Naive thymus-derived CD4-positive, alpha-beta T cell (primary cell): ENCODE data around the gene PNMA8C. TPM values are rescaled to one million over a fixed set of nuclear protein-coding genes. Genes with fewer than 3 reads are reported as not detected.

Experiments used
- ATAC-seq: fragments of 150-1000 bp; cut with Tn5 transposase; 2 replicates; pipeline ENCODE4 v1.10.0; 2021; ENCODE audit warnings: mild to moderate bottlenecking, moderate library complexity
- CTCF ChIA-PET: fragments of 350-600 bp; sonication (Branson Sonifier 250); formaldehyde crosslinking; loops from one replicate; lab custom pipeline; 2021; ENCODE audit warnings: antibody characterized with exemption; lab: Charles Lee
- POLR2A ChIA-PET: fragments of 350-600 bp; sonication (Branson Sonifier 250); formaldehyde crosslinking; loops from one replicate; lab custom pipeline; 2021; ENCODE audit warnings: antibody characterized with exemption, inconsistent platforms; lab: Charles Lee
- DNase-seq, 9 donors: peaks; one replicate each; pipeline versions ENCODE4 v3.0.0 to v3.0.0-alpha.2; 2020 to 2022; ENCODE audit warnings: mixed read lengths in 1 of 9
- H3K27ac ChIP-seq: one replicate; pipeline ENCODE4 v1.7.0; 2013; ENCODE audit warnings: mild to moderate bottlenecking, low read depth, low read length, moderate library complexity
- H3K27me3 ChIP-seq, 2 donors: one replicate each; pipeline ENCODE4 v1.7.0; 2013; ENCODE audit warnings: low read length in 2 of 2, mild to moderate bottlenecking in 2 of 2, moderate library complexity in 2 of 2; ENCODE audit not compliant: control insufficient read depth in 2 of 2, insufficient read depth in 2 of 2
- H3K36me3 ChIP-seq, 3 experiments: 1 replicate in 2 of 3; 2 replicates in 1 of 3; pipeline ENCODE4 v1.7.0; 2013; ENCODE audit warnings: low read length in 3 of 3, mild to moderate bottlenecking in 3 of 3, moderate library complexity in 1 of 3; ENCODE audit not compliant: insufficient read depth in 3 of 3, control insufficient read depth in 2 of 3
- H3K4me1 ChIP-seq, 2 donors: one replicate each; pipeline ENCODE4 v1.7.0; 2013; ENCODE audit warnings: low read length in 2 of 2, mild to moderate bottlenecking in 2 of 2, moderate library complexity in 1 of 2; ENCODE audit not compliant: control insufficient read depth in 2 of 2, insufficient read depth in 2 of 2
- H3K4me3 ChIP-seq: 2 replicates; pipeline ENCODE4 v1.7.0; 2013; ENCODE audit warnings: mild to moderate bottlenecking, low read length
- H3K9me3 ChIP-seq, 3 experiments: 1 replicate in 2 of 3; 2 replicates in 1 of 3; pipeline ENCODE4 v1.7.0; 2013; ENCODE audit warnings: low read length in 3 of 3; ENCODE audit not compliant: control insufficient read depth in 2 of 3
- H3K27ac Mint-ChIP-seq, 9 donors: one replicate each; pipeline ENCODE4 v1.8.0; 2020 to 2022; ENCODE audit warnings: mixed read lengths in 9 of 9, mild to moderate bottlenecking in 8 of 9, moderate library complexity in 5 of 9, inconsistent platforms in 2 of 9
- H3K27me3 Mint-ChIP-seq, 5 donors: one replicate each; pipeline ENCODE4 v1.8.0; 2021 to 2022; ENCODE audit warnings: mixed read lengths in 5 of 5, mild to moderate bottlenecking in 1 of 5
- H3K36me3 Mint-ChIP-seq, 5 donors: one replicate each; pipeline ENCODE4 v1.8.0; 2020 to 2022; ENCODE audit warnings: mixed read lengths in 5 of 5, mild to moderate bottlenecking in 3 of 5, inconsistent platforms in 1 of 5
- H3K4me1 Mint-ChIP-seq, 7 donors: one replicate each; pipeline ENCODE4 v1.8.0; 2020 to 2022; ENCODE audit warnings: mixed read lengths in 7 of 7, mild to moderate bottlenecking in 3 of 7, inconsistent platforms in 1 of 7
- H3K4me3 Mint-ChIP-seq, 10 donors: one replicate each; pipeline ENCODE4 v1.8.0; 2020 to 2022; ENCODE audit warnings: mild to moderate bottlenecking in 10 of 10, mixed read lengths in 10 of 10, moderate library complexity in 6 of 10, inconsistent platforms in 2 of 10
- H3K9me3 Mint-ChIP-seq, 11 donors: one replicate each; pipeline ENCODE4 v1.8.0; 2020 to 2022; ENCODE audit warnings: mixed read lengths in 11 of 11, mild to moderate bottlenecking in 4 of 11, inconsistent platforms in 1 of 11, moderate library complexity in 1 of 11
- intact Hi-C, 2 donors: fragments of 100-400 bp; cut with micrococcal nuclease; formaldehyde crosslinking; loops; one replicate each; pipeline ENCODE4 v1.15.1; 2023
- polyA plus RNA-seq, 2 donors: library from polyadenylated mRNA; unstranded; fragments of 300-500 nt; fragmentation: Illumina TruSeq; gene quantifications; one replicate each; pipeline ENCODE4 v1.2.3, GENCODE V29; 2021
- total RNA-seq, 6 experiments: library from RNA in 5 of 6; stranded (reverse) in 5 of 6; gene quantifications; 1 replicate in 5 of 6; 2 replicates in 1 of 6; pipeline ENCODE4 v1.2.3 and lab custom pipeline; 2021 to 2026

The PNMA8C gene
- total and polyA plus RNA-seq, 7 experiments from 2014 or later, result not detected

DNA sequence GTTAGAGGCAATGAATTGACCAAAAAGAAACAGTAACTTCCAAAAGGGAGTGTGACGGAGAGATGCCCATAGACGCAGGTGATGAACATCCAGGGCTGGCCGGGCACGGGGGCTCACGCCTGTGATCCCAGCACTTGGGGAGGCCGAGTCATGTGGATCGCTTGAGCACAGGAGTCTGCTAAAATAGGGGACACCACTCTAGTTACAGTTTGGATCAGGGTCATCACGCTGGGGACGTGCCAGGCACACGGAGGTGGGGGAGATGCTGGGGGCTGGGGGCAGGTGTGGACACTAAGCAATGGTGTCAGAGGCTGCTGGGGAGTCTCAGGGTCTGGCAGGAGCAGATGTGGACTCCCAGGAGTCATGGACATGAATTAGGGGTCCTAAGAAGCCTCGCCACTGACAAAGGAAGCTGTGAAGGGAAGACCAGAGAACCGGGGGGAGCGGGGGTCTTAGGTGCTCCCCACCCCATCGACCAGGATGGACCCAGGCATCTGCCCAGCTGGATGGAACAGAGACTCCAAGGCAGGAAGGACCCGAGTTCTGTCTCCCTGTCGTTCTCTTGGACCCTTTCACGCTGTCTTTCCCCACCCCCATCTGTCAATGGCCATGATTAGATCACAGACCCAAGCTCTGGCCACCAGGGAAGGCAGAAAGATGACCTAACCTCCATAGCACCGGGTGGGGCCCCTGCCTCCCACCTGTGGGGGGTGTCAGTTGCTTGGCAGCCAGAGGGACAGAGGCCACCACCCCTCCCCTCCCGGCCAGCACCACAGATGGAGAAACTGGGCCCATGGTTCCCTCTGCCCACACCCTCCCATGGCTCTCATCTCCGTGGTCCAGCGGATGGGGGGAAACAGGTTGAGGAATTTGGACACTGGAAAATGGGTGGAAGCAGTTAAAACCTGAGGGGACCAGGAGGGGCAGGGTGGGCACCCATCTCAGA, 35.0 kb downstream of the PNMA8C start:
- H3K9me3 Mint-ChIP-seq, result peaks cover 0 to 6% (median 0%) of the 10 kb centered on the region in 11 donors
- ATAC-seq (no peak), DNase-seq (no peak)
- peaks cover 5 to 17% (median 10%) of the 10 kb centered on the region in 5 donors for H3K36me3 Mint-ChIP-seq
- intact Hi-C loops, result loop anchor here (2.0 kb wide), 2 partner anchors 113 to 119 kb away; no protein-coding TSS in a partner anchor
- Histone ChIP-seq H3K4me3 (no peak overlapping the region), H3K27ac (no peak overlapping the region), H3K4me1 (no peaks in the 10 kb centered on the region), H3K27me3 (no peaks in the 10 kb centered on the region), H3K9me3 (no peaks in the 10 kb centered on the region), H3K36me3 (peaks cover 0 to 40% (median 7%) of the 10 kb centered on the region in 3 experiments)
- peaks cover 0 to 3% (median 0%) of the 10 kb centered on the region in 5 donors for H3K27me3 Mint-ChIP-seq
- peak overlapping the region in 1 of 9 donors; percentile 29 for H3K27ac Mint-ChIP-seq
- H3K4me1 Mint-ChIP-seq, result peaks cover 0 to 18% (median 6%) of the 10 kb centered on the region in 7 donors
- ChIA-PET CTCF (no interaction called here), POLR2A (interaction anchor here (0.6 kb wide), 1 partner anchor 124 kb away, joined by 4 read pairs; no protein-coding TSS in a partner anchor)
- H3K4me3 Mint-ChIP-seq, result no peak overlapping the region

DNA sequence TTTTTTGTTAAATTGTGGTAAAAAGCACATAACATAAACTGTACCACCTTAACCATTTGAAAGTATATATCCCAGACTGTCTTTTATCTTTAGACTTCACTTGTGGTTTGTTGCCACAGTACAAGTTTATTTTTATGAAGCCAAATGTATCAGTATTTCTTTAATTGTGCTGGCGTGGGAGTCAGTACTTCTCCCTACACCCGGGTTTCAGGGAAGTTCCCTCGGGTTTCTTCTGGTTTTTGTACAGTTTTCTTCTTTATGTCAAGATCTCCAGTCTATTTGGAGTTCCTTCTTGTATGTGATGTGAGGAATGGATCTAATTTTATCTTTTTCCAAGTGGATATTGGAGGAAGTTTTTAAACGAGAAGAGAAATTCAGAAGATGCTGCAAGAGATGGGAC, 35.9 kb downstream of the PNMA8C start:
- peak overlapping the region in 2 of 9 donors; percentile 20 to 51 for H3K27ac Mint-ChIP-seq
- Histone ChIP-seq H3K27me3 (no peaks in the 10 kb centered on the region), H3K4me1 (no peaks in the 10 kb centered on the region), H3K27ac (peak overlapping the region; percentile 19), H3K9me3 (no peaks in the 10 kb centered on the region), H3K4me3 (no peak overlapping the region), H3K36me3 (peaks cover 0 to 49% (median 7%) of the 10 kb centered on the region in 3 experiments)
- ATAC-seq (no peak), DNase-seq (no peak)
- peaks cover 5 to 26% (median 10%) of the 10 kb centered on the region in 5 donors for H3K36me3 Mint-ChIP-seq
- CTCF ChIA-PET, result no interaction called here
- H3K4me1 Mint-ChIP-seq, result peaks cover 0 to 18% (median 6%) of the 10 kb centered on the region in 7 donors
- POLR2A ChIA-PET, result no interaction called here
- no peaks in the 10 kb centered on the region for H3K27me3 Mint-ChIP-seq
- no peak overlapping the region for H3K4me3 Mint-ChIP-seq
- peaks cover 0 to 6% (median 0%) of the 10 kb centered on the region in 11 donors for H3K9me3 Mint-ChIP-seq
- intact Hi-C loops, result no loop called here

DNA sequence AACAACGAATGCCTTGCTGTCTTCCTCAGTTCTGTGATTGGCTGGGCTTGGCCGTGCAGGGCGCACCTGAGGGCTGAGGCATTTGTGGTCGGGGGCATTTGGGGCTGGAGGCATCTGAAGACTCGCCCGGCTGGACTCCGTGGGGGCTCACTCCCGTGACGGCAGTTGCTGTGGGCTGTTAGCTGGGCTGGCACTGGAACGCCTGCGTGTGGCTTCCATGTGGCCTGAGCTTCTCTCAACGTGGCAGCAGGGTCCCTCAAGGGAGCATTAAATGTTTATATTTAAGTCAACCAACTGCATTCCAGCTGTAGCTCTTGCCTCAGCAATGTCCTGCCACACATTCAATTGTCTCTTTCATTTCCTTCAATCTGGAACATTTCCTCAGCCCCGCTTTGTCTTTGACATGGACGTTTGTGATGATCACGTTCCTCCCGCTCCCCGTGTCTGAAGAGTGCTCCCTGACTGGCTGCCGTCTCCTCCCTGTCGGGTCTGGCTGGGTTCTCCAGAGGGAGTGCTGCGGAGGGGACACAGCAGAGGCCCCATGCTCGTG, 36.4 kb downstream of the PNMA8C start:
- no peak overlapping the region for H3K4me3 Mint-ChIP-seq
- H3K27ac Mint-ChIP-seq, result peak overlapping the region in 3 of 9 donors; percentile 2 to 51 (median 40)
- intact Hi-C loops, result no loop called here

DNA sequence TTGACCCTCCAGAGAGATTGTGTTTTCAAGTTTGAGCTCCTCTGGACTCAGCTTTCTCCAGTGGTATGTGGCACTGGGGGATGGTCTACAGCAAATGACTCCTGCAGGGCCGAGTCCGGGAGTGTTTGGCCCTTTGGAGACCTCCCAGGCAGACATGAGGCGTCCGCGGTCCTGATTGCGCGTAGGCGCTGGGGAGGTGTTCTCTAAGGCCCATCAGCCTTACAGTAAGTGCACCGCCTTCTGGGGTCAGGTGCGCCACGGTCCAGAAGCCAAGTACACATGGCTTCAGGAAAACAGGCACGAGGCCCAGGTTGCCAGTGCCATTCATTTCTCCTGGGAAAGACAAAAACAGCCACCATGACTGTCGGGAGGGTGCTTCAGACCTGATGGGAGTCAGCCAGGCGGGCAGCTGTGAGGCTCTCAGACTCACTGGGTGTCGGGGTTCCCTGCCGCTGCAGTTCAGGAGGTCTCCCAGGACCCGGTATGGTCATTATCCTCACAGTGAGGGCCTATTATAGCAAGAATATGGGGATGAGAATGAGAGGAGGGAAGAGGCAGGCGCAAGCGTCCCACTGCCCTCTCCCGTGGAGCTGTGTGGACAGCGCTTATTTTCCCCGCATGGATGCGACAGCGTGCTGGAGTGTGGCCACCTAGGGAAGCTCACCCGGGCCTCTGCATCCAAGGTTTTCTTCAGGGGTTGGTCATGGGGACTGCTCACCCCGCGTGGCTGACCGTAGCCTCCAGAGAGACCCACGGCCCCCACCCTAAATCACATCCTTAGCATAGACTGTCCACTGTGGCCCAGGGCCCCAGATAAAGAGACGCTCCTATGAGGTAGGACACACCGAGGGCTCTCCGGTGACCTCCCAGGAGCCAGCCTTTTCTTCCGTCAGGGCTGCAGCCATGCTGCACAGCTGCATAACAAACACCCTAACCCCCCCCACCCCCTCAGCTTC, 37.2 kb downstream of the PNMA8C start:
- Histone ChIP-seq H3K9me3 (no peaks in the 10 kb centered on the region), H3K4me3 (no peak overlapping the region), H3K27ac (no peak overlapping the region), H3K36me3 (peaks cover 0 to 62% (median 7%) of the 10 kb centered on the region in 3 experiments), H3K27me3 (no peaks in the 10 kb centered on the region), H3K4me1 (no peaks in the 10 kb centered on the region)
- POLR2A ChIA-PET, result no interaction called here
- DNase-seq, result no peak
- H3K27ac Mint-ChIP-seq, result no peak overlapping the region
- no peak overlapping the region for H3K4me3 Mint-ChIP-seq
- peaks cover 0 to 6% (median 0%) of the 10 kb centered on the region in 11 donors for H3K9me3 Mint-ChIP-seq
- CTCF ChIA-PET, result no interaction called here
- peaks cover 5 to 36% (median 10%) of the 10 kb centered on the region in 5 donors for H3K36me3 Mint-ChIP-seq
- intact Hi-C loops, result no loop called here
- H3K27me3 Mint-ChIP-seq, result no peaks in the 10 kb centered on the region
- no peak for ATAC-seq
- peaks cover 0 to 18% (median 6%) of the 10 kb centered on the region in 7 donors for H3K4me1 Mint-ChIP-seq

More for the DNA sequence above, 36.4 kb downstream of the PNMA8C start:
- DNase-seq (no peak), ATAC-seq (no peak)
- no peak overlapping the region for H3K4me3 ChIP-seq
- ChIA-PET CTCF (no interaction called here), POLR2A (no interaction called here)
- H3K9me3 Mint-ChIP-seq, result peaks cover 0 to 6% (median 0%) of the 10 kb centered on the region in 11 donors
- no peaks in the 10 kb centered on the region for H3K4me1 ChIP-seq
- no peaks in the 10 kb centered on the region for H3K27me3 Mint-ChIP-seq
- H3K36me3 ChIP-seq, result peaks cover 0 to 54% (median 7%) of the 10 kb centered on the region in 3 experiments
- peaks cover 5 to 30% (median 10%) of the 10 kb centered on the region in 5 donors for H3K36me3 Mint-ChIP-seq
- no peaks in the 10 kb centered on the region for H3K27me3 ChIP-seq
- peak overlapping the region; percentile 19 for H3K27ac ChIP-seq
- H3K9me3 ChIP-seq, result no peaks in the 10 kb centered on the region
- peaks cover 0 to 18% (median 6%) of the 10 kb centered on the region in 7 donors for H3K4me1 Mint-ChIP-seq

DNA sequence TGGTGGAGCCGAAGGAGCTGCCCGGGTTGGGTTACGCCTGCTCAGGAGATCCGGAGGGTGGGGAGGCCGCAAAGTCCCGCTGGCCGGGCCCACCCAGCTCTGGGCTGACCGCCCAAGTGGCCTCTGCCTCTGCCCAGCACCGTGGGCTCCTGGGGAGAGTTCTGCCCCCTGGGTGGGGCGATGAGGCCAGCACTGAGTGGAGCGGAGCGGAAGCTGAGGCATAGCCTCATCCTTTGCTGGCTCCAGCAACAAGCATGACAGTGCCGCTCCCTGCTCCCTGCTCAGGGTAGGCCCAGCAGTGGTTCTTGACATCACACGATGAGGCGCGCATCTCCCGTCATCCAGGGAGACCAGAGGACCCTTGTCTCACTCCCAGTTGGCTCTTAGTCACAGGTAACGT, 37.9 kb downstream of the PNMA8C start:
- H3K9me3 Mint-ChIP-seq, result peaks cover 0 to 6% (median 0%) of the 10 kb centered on the region in 11 donors
- DNase-seq (no peak), ATAC-seq (no peak)
- no peak overlapping the region for H3K4me3 ChIP-seq
- no peak overlapping the region for H3K4me3 Mint-ChIP-seq
- H3K4me1 Mint-ChIP-seq, result peaks cover 0 to 18% (median 6%) of the 10 kb centered on the region in 7 donors
- ChIA-PET CTCF (no interaction called here), POLR2A (no interaction called here)
- H3K4me1 ChIP-seq, result no peaks in the 10 kb centered on the region
- intact Hi-C loops, result no loop called here
- H3K27ac Mint-ChIP-seq, result no peak overlapping the region
- no peaks in the 10 kb centered on the region for H3K27me3 ChIP-seq
- peaks cover 0 to 63% (median 7%) of the 10 kb centered on the region in 3 experiments for H3K36me3 ChIP-seq
- H3K27ac ChIP-seq, result no peak overlapping the region
- no peaks in the 10 kb centered on the region for H3K9me3 ChIP-seq
- no peaks in the 10 kb centered on the region for H3K27me3 Mint-ChIP-seq
- peaks cover 5 to 39% (median 10%) of the 10 kb centered on the region in 5 donors for H3K36me3 Mint-ChIP-seq
